Measurements from ENCODE around the gene NIT1. TPM values are rescaled to one million over a fixed set of nuclear protein-coding genes. Genes with fewer than 3 reads are reported as not detected.

The NIT1 gene
- total and polyA plus RNA-seq, 2 of the 13 experiments (the other 11 are each of a cell fraction or from before 2014, with no cell fraction given): 22.7 to 31.0 TPM

DNA sequence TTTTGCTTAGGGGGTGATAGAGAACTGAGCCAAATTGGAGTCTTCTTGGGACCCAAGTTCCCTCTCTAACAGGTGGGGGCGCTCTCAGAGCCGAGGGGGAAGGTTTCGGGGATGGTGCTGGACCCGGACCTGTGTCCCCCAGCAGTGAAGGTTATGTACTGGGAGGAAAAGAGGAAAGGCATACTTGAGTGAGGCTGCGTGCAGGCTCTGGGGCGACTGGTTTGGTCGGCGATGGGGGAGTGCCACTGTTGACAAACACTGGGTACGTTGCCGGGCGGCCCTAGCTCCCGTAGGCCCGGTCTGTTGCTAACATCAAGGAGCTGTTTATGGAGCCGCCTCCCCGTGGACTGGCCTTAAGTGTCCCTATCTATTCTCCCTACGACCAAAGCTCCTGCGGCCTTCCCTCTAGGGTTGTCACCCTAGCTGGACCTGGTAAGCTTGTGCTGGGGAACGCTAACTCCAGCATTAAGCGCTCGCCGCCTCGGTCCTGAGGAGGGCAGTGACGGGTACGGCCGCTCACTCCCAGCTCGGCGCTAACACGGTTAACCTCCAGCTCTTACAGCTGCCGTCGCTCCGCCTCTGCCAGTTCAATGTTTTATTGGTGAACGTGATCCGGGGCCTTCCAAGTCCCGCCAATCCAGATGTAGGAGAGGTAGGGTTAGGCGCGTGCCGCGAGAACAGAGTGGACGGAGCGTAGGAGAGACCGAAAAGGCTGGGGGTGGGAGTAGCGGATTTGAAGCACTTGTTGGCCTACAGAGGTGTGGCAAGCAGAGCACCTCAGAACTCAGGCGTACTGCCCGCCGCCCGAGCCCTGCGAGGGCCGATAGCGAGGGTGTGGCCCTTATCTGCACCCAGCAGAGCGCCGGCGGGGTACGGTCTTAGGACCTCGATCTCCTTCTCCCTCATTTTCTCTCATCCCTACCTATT, 48.1 kb downstream of the NIT1 start, which contains the start of gene PPOX (continued):
- TF ChIP-seq, protein P1, sequence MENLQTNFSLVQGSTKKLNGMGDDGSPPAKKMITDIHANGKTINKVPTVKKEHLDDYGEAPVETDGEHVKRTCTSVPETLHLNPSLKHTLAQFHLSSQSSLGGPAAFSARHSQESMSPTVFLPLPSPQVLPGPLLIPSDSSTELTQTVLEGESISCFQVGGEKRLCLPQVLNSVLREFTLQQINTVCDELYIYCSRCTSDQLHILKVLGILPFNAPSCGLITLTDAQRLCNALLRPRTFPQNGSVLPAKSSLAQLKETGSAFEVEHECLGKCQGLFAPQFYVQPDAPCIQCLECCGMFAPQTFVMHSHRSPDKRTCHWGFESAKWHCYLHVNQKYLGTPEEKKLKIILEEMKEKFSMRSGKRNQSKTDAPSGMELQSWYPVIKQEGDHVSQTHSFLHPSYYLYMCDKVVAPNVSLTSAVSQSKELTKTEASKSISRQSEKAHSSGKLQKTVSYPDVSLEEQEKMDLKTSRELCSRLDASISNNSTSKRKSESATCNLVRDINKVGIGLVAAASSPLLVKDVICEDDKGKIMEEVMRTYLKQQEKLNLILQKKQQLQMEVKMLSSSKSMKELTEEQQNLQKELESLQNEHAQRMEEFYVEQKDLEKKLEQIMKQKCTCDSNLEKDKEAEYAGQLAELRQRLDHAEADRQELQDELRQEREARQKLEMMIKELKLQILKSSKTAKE (CRISPR knock-in tag; IDR thresholded peaks at IDR 0.05; ENCODE audit: borderline replicate concordance): no peak
- no peak for TF ChIP-seq ZFP62 (CRISPR knock-in tag; IDR thresholded peaks at IDR 0.05)
- no peak for TF ChIP-seq ATRX (CRISPR knock-in tag; IDR thresholded peaks at IDR 0.05; ENCODE audit: borderline replicate concordance)
- TF ChIP-seq, protein P2, sequence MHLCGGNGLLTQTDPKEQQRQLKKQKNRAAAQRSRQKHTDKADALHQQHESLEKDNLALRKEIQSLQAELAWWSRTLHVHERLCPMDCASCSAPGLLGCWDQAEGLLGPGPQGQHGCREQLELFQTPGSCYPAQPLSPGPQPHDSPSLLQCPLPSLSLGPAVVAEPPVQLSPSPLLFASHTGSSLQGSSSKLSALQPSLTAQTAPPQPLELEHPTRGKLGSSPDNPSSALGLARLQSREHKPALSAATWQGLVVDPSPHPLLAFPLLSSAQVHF (CRISPR knock-in tag; IDR thresholded peaks at IDR 0.05): no peak
- peak; percentile 17; the same call in 1 of the 2 replicates for TF ChIP-seq ZBTB7B (CRISPR knock-in tag; IDR thresholded peaks at IDR 0.05)
- TF ChIP-seq ZNF816 (CRISPR knock-in tag; IDR thresholded peaks at IDR 0.05; ENCODE audit: borderline replicate concordance): peak; percentile 63; the same call in 1 of the 2 replicates
- peak; percentile 92 for TF ChIP-seq YEATS2 (CRISPR knock-in tag; IDR thresholded peaks at IDR 0.05; ENCODE audit: borderline replicate concordance)
- TF ChIP-seq ZNF598 (CRISPR knock-in tag; IDR thresholded peaks at IDR 0.05; ENCODE audit: borderline replicate concordance): no peak
- TF ChIP-seq ZIK1 (CRISPR knock-in tag; IDR thresholded peaks at IDR 0.05; ENCODE audit: borderline replicate concordance, low read depth): no peak
- peak; percentile 57 for TF ChIP-seq GATAD2A (CRISPR knock-in tag; IDR thresholded peaks at IDR 0.05)
- peak; percentile 84 for TF ChIP-seq GMEB1 (CRISPR knock-in tag; IDR thresholded peaks at IDR 0.05; ENCODE audit: borderline replicate concordance)
- peak; percentile 78 for TF ChIP-seq CREM (IDR thresholded peaks at IDR 0.05)
- no peak for TF ChIP-seq CREM (CRISPR knock-in tag; IDR thresholded peaks at IDR 0.05)
- TF ChIP-seq ISL2 (CRISPR knock-in tag; IDR thresholded peaks at IDR 0.05): peak; percentile 39; the same call in 1 of the 2 replicates
- TF ChIP-seq, protein P3, sequence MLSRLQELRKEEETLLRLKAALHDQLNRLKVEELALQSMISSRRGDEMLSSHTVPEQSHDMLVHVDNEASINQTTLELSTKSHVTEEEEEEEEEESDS (CRISPR knock-in tag; IDR thresholded peaks at IDR 0.05; ENCODE audit: borderline replicate concordance): no peak
- TF ChIP-seq ZNF17 (CRISPR knock-in tag; IDR thresholded peaks at IDR 0.05): no peak
- no peak for TF ChIP-seq ZBTB38 (CRISPR knock-in tag; IDR thresholded peaks at IDR 0.05)
- no peak for TF ChIP-seq ZNF432 (CRISPR knock-in tag; IDR thresholded peaks at IDR 0.05; ENCODE audit: borderline replicate concordance)
- no peak for TF ChIP-seq ZNF761 (CRISPR knock-in tag; conservative IDR thresholded peaks at IDR 0.05)
- TF ChIP-seq, protein P4, sequence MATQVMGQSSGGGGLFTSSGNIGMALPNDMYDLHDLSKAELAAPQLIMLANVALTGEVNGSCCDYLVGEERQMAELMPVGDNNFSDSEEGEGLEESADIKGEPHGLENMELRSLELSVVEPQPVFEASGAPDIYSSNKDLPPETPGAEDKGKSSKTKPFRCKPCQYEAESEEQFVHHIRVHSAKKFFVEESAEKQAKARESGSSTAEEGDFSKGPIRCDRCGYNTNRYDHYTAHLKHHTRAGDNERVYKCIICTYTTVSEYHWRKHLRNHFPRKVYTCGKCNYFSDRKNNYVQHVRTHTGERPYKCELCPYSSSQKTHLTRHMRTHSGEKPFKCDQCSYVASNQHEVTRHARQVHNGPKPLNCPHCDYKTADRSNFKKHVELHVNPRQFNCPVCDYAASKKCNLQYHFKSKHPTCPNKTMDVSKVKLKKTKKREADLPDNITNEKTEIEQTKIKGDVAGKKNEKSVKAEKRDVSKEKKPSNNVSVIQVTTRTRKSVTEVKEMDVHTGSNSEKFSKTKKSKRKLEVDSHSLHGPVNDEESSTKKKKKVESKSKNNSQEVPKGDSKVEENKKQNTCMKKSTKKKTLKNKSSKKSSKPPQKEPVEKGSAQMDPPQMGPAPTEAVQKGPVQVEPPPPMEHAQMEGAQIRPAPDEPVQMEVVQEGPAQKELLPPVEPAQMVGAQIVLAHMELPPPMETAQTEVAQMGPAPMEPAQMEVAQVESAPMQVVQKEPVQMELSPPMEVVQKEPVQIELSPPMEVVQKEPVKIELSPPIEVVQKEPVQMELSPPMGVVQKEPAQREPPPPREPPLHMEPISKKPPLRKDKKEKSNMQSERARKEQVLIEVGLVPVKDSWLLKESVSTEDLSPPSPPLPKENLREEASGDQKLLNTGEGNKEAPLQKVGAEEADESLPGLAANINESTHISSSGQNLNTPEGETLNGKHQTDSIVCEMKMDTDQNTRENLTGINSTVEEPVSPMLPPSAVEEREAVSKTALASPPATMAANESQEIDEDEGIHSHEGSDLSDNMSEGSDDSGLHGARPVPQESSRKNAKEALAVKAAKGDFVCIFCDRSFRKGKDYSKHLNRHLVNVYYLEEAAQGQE (IDR thresholded peaks at IDR 0.05; ENCODE audit: borderline replicate concordance in 1 of 2, low read depth in 1 of 2, low read length in 2 of 2): no peak
- no peak for TF ChIP-seq SP140L (CRISPR knock-in tag; IDR thresholded peaks at IDR 0.05; ENCODE audit: borderline replicate concordance)
